Femur (tissue), 1 donor: Measurements from ENCODE around the gene NRG3.

Experiments
- DNase-seq: peaks from one replicate; pipeline ENCODE4 v3.0.0-alpha.2; 2017

The NRG3 gene

DNA sequence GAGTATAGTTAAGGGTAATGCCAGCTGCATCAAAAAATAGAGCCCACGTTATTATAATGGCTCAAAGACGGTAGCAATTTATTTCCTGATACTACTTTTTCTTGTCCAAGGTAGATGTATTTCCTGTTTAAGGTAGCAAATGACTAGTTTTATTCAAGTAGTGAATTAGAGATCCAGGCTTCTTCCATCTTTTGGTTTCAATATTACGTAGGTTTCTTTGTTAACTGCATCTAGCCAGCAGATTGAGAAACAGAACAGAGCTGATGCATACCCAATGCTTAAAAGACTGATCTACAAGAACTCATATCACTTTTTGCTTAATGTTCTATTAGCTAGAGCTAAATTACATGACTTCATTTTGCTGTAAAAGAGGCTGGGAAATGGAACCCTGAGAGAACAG is 992.1 kb downstream of the NRG3 start:
- no peak for DNase-seq

DNA sequence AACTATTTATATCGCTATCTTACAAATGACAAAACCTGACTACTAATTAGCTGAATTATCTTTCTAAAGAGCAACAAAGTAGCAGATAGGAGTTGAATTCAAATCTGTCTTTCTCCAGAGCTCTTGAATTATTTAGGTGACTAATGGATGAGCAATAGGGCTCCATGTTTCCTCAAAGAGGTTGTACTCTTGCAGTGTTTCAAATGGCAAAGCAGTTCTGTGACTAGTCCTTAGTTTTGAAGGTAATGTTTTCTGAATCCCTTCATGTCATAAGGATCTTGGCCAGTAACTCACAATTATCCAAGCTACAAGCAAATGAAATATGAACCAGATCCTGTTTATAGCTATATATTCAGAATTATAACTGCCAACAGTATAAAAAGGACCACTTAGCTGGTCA is 999.7 kb downstream of the NRG3 start:
- no peak for DNase-seq

DNA sequence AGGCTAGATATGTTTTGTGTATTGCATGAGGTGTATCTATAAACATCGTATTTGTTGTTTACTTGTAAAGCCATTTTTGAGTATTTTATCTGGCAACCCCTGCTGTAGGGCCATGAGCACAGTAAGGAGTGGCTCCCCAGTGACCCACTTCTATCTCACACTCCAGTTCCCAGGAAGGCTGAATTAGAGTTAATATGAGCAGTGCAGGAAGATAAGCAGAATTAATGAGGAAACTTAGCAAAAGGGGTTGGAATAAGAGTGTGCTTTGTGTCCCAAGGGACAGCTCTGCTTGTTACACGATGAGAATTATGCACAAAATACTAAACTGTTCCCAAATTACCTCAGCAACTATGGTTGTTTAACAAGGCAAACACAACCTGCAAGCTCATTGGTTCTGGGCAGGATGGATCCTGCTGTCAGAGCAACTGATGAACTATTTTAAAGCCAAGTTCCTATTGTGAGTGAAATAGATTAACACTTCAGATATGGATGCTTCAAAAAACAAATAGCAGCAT is 1005.8 kb downstream of the NRG3 start:
- no peak for DNase-seq

DNA sequence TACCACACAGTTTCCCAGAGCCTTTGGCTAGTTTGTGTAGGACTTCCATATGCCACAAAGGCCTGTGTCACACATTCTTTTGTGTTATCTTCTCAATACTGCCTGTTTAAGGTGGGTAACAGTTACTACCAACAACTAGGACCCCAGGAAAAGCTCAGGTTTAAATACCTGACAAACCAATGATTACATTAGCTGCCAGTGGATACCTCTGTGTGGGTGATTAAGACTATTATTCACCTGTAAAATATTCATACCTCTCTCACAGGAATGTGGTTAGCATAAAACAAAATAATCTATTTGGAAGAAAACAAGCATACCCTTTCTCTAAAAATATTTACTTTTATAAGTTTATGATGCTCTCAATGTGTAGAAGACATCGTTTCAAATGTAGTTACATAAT is 1007.7 kb downstream of the NRG3 start:
- no peak for DNase-seq

DNA sequence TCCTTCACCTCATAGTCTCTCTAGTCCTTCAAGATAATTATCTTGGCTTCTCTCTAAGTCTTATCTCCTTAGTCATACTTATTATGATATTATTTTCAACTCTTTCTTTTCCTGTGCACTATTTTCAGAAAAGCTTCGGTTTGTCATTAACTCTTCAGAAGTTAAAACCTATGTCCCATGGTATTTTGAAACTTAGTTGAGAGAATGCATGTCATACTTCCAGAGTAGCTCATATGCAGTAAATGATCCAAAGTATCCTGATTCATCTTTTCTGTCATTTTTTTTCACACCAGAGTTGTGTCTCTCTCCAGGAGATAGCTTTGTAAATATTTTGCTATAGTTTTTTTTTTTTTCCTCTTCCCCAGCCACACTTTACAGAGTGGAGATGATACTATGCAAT is 1008.6 kb downstream of the NRG3 start:
- no peak for DNase-seq

DNA sequence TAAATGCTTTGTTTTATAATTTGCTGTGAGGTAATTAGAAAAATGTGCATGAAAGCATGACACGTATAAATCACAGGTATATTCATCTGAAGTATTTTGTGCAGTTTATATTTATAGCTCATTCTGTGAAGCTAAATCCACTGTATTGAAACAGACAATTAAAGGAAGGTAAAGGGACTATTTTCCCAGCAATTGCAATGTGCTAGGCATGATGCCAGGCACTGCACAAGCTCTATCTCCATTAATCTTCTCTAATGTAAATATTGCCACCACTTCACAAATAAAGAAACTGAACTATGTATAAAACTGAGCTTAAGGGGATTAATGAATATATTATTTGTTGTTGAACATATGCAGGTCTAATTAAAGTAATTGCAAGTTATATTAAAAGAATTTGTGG is 1012.5 kb downstream of the NRG3 start:
- DNase-seq = no peak

DNA sequence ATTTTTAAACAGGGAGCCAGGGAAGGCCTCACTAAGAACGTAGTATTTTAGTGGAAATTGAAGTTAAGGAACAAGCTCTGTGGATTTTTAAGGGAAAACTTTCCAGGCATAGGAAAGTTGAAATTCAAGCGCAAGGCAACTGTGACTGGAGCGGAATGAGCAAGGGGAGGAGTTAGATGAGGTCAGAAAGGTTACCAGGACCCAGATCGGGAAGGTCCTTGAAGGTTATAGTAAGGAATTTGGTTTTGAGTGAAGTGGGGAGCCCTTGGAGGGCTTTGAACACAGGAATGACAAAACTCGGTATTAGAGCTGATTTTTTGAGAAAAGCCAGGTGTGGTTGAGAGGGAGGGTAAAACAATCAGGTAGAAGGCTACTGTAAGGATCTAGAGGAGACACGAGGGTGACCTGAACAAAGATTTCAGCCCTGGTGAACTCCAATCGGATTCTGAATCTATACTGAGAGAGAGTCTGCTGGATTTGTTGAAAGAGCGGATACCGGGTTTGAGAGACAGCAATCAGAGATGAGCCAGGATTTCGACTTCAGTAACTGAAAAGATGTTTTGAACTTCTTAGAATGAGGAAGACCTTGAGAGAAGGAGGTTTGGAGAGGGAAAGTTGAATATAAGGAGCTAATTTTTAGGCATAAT is 1013.9 kb downstream of the NRG3 start:
- no peak for DNase-seq

DNA sequence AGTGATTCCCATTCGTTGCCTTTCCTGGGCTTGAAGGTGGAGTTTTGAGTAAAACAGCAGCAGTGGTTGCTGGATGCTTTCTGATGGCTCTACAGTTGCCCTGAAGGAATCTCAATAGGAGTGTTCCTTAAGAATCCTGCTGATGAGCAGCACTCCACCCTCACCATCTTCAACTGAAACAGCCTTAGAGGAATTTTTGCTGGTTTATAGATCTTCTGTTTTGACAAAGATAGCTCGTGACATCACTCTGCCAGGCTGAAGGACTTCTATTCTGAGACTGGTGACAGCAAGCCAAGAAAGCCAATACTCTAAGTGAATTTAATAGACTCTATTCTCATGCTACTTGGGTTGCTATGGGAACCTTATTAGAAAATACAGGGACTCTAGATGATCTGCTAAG is 1014.7 kb downstream of the NRG3 start:
- DNase-seq = no peak

DNA sequence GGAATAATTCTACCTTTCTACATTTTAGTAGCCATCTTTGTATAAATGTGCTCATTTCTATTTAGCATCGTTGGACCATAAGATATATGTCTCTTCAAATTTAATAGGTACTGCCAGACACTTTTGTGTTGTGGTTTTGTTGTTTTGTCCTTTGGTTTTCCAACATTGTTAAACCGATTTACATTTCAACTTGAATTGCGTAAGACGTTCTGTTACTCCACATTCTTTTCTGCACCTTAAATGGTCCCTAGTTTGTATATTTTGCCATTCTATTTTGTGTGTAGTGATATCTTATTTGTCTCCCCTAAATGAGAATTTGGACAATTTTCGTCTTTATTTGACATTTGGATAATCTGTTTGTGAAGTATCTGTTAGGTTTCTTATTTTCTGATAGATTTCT is 1015.6 kb downstream of the NRG3 start:
- DNase-seq = no peak

DNA sequence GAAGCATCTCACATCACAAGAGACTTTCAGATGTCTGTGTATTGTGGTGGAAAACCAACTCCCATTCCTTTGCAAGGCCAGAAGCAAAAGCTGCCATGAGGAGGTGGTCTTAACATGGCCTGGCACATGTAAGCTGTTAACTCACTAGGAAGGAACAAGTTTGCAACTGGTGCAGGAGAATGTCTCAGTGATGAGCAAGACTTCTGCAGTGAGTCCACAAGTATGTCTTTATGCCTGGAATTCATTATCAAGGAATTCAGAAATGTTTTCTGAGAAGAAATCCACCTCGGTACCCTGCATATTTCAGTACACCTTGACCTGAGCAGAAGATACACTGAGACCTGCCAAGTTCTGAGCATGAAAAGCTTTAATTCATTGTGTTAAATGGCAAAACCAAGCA is 1033.1 kb downstream of the NRG3 start:
- no peak for DNase-seq

DNA sequence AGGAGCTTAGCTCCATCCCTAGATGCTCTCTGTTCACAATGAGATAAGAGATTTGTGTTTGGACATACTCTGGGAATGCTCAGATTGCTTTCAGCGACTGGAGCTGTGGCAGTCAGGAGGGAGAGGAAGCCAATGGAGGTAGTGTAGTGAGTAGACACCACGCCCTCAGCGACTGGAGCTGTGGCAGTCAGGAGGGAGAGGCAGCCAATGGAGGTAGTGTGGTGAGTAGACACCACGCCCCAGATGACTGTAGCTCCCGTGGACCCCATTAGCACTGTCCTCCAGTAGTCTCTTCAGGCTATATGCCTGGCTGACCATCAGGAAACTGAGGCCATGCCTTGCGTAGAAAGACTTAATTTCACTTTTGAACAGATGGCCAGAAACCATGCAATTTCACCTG is 1033.8 kb downstream of the NRG3 start:
- DNase-seq = no peak

DNA sequence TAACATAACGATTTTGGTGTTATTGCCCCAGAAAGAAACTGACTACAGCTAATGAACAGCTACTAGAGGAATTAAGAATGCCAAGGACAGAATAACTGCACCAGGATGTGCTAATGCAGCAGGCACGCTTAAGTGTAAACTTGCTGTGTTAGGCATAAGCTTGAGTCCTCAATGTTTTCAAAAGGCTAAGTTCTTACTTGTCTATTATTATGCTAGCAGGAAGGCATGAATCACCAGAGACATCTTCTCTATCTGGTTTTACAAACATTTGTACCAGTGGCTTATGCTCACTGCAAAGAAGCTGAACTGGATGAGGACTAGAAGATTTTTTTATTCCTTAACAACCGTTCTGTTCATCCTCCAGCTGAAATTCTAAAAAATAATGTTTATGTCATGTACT is 1035.3 kb downstream of the NRG3 start:
- DNase-seq = no peak

DNA sequence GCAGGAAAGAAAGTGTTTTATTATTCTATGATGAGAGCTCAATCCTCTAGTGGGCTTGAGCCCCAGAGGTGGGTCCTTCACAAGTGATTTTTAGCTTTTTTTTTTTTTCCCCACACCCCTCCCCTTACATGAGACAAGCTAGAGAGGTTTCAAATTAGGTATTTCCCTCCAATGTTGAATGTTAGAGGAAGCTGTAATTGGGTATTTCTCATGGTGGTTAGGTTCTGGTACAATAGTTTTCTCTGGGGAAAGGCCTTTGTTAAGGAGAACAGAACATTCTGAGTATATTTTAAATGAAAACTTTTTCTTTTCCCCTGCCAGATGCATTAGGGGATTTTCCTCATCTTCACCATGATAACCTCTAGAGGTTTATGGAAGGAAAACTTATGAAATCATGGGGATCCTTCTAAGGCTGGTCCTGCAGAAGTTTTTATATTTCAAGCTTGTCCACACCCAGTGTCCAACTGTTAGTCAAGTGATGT is 1039.7 kb downstream of the NRG3 start:
- DNase-seq = no peak

DNA sequence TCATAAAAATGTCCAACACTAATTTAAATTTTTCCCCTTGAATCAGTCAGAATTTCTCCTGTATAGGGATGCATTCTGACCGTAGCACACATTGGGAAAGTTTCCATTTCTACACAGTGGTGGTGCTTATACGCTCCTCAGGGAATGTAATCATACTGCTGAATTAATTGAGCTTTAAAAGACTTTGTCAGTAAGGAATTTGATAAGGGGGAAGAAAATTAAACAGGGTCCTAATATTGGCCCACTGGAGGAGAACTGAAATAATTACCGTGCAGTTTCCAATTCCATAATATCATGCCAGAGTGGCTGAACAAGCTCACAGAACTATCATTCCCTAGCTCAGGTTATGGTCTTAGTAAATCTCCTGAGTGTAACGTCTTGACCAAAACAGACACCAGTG is 1041.9 kb downstream of the NRG3 start:
- no peak for DNase-seq

DNA sequence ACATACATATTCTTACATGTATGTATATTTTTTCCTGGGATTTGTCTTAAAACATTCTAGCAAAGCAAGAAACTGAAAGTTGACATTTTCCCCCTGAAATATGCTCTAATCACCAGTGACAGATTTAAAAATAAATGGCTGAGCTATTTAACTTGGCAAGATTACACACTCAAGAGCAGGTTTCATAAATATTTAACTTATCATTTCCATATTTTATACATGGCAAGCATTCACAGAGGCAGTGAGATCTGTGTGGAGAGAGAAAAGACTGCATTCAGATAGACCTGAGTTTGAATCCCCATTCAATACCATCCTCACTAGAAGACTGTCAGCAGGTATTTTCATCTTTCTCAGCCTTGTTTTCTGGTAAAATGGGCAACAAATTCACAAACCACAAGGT is 1043.0 kb downstream of the NRG3 start:
- no peak for DNase-seq

DNA sequence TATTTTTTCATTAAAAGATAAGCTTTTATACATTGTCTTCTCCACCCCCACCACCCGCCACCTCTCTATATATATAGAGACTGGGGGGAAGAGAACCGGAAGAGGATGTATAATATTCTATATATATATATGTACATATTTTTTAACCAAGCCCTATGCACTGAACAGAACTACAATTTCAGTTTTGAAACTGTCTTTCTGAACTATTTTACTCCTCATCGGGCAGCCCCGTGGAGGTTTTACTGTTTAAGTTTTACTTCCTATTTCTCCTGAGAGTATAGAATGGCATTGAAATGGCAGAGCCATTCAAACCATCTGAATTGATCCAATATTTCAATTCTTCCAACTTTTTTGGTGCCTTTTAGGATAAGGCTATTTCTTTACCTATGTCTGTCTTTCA is 1047.1 kb downstream of the NRG3 start:
- no peak for DNase-seq

DNA sequence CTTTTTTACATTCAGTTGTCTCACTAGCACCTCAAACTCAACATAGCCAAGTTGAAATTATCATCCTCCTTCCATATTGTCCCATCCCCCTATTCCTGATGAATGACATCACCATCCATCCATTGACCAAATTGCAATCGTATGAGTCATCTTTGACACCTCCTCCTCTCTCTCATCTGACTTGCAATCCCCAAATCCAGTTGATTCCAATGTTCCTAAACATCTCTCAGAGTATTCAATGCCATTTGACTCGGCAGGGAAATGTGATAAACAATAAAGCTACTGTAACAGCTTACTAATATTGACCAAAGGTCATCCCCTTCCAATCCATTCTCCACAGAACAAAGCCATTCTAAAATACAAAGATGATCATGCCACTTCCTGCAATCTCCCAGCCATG is 1047.8 kb downstream of the NRG3 start:
- no peak for DNase-seq

DNA sequence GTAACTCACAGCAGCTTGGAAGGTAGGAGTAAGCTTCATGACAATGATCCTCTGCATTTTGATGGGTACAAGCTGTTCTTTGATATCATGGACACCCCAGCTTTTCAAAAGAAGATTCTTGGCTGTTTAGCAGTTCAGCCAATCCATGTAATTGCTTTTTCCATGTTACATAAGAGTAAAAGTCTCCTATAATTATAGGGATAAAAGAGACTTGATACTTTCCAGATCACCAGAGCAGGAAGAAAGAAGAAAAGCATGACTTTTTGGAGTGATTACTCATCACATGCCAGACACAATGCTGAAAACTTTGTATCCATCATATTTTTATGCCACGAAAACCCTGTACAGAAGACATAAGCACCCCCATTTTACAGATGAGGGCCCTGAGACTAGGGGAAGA is 1049.7 kb downstream of the NRG3 start:
- DNase-seq = no peak

DNA sequence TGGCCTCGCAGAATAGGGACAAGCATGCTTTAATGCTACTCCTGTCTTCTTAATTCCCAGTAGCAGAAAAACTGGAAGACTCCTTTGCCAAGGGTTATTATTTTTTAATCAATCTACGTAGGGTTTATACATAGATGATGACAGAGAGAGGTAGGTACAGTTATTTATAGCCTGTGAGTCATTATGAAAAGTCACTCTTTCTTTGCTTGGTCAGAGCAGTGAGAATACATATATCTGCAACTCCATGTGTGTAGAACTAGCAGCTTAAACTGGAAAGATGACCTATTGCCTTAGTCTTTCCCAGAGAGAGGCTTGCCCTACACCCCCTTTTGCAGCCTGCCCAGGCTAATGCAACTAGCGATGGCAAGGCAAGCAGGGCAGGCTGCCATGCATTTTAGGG is 1050.6 kb downstream of the NRG3 start:
- DNase-seq = no peak

DNA sequence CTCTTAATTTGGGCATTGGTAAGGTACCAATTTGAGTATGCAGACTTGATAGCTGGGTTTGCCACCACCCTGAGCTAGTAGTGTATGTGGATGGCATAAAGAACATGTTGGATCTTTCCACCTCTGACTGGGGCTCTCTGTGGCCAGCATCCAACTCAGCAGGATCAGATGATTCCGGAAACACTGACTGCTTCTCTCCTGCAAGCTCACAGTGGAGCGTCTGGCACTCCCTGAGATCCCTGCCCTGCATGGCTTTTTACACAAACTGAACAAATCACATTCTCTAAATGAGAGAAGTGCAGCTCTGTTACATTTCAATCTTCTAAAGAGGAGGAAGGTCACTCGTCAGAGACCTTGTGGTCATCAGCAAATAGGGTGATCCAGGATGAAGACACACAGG is 1057.5 kb downstream of the NRG3 start:
- DNase-seq = no peak

DNA sequence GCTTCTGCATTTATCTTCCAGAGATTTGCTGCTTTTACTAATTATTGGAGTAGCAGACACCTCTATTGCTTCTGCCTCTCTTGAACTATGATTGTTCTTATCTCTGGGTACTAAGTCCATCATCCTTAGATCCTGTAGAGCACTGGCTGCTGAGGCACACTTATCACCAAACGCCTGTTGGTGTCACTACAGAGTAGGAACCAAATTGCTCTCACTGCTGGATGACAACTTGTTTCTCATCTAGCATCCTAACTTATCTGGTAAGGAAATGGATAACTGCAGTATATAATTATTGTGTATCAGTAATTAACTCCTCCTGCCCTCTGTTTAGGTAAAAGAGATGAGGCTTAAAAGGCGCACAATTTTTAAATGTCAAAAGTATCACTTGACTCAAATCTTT is 1059.4 kb downstream of the NRG3 start:
- no peak for DNase-seq

DNA sequence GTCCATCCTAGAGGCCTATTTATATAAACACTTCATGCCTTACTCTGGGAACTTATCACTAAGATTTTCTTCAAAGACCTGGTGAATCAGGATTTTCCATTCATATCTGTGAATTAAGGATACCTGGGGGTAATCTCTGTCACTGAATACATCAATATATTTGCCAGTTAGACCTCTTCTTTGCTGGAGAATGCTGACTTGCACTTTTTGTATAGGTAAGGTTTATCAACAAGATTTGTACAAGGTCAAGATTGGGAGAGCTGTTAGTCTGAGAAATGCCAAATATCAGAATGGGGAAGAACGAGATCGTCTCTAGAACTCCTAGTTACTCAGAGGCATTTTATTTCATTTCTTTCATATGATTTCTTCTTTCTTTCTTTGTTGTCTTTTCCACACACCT is 1060.0 kb downstream of the NRG3 start:
- no peak for DNase-seq

DNA sequence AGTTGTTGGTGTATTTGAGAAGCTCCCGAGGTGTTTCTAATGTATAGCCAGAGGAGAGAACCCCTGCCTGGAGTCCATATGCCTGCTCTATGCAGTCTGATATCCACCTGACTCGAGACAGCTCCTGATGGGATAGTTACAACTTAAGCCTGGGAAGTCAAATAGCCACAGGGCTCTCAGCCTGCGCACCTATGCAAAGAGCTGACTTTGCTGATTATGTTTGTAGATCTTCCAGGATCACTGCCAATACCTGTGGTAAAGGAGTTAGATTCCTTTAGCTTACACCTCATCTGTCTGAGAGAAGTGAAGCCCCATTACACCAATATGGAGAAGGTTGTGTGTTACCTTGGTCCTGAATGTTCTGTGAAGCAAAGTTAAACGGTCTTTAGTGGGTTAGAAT is 1063.3 kb downstream of the NRG3 start:
- no peak for DNase-seq

DNA sequence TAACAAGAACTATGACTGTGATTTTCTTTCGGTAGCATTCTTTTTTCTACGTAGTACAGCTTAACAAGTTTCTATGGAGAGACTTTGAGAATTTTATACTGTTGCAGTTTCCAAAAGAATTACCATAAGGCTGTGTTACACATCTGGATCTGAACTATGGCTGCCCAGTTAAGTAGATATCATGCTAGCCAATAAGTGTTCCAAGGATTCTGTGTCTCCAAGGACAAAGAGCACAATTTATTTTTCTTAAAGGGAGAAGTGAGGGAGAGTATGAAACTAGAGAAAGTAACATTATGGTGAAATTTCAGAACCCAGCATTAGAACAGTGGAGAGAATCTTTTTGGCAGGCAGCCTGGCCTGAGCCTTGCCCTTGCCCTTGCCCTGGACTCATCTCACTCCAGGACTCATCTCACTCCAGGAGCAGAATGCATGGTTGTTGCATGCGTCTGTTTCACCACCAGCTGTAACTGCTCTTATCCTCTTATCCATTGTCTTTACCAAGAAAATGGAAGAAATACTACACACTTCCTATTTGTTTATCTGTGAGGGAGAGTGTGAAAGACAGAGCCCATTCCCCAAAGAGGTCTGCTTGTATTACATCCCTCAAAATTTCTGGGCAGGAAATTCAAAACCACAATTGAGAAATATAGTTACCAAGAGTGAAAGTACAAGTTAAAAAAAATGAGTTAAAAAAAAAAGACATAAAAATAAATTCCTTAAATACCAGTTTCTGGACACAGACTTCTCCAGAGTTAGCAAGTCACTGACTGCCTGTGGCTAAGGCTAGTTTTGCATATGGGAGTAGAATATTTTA is 1067.5 kb downstream of the NRG3 start:
- DNase-seq = peak; percentile 50

DNA sequence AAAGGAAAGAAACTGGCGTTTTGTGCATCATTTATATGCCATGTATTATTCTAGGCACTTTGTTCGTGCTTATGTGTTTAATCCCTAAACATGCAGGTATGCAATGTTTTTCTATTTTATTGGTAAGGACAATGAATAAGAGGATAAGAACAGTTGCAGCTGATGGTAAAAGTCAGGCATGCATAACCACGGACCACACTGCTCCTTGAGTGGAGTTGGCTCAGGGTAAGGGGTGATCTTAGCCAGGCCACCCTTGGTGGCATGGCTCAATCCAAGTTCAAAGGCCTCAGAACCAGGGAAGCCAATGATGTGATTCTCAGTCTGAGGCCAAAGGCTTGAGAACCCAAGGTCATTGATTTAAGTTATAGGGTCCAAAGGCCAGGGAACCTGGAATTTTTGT is 1068.1 kb downstream of the NRG3 start:
- no peak for DNase-seq
